Fibroblast of villous mesenchyme (primary cell): ENCODE measurements around the gene MSI2. TPM values are rescaled to one million over a fixed set of nuclear protein-coding genes. Genes with fewer than 3 reads are reported as not detected.

Source experiments
- DNase-seq: peaks from one replicate; pipeline ENCODE4 v3.0.0-alpha.2; 2010; ENCODE audit warnings: low read depth
- H3K4me3 ChIP-seq: 2 replicates; pipeline ENCODE4 v1.5.1; 2011; ENCODE audit warnings: low read depth, mild to moderate bottlenecking, low read length
- CTCF ChIP-seq: IDR thresholded peaks from 2 replicates; pipeline ENCODE4 v1.5.1; 2012; ENCODE audit warnings: low read depth, mild to moderate bottlenecking, low read length; ENCODE audit not compliant: insufficient read depth
- total RNA-seq: library from RNA; depleted of rRNA; stranded (reverse); fragments of >200 nt; gene quantifications from 2 replicates; pipeline ENCODE4 v1.2.3, GENCODE V29; 2012

MSI2 gene
- total RNA-seq = 25.4 and 50.1 TPM in 2 replicates

- DNase-seq = peak; percentile 88
- no peak for TF ChIP-seq CTCF
- peak within 1 kb of the TSS; percentile 84 for H3K4me3 ChIP-seq
Observed at GRCh38 chr17:57255776-57256681, at the start of gene MSI2. TSS of gene MSI2 (plus strand) at chr17:57256523. CDS start at chr17:57256743, 220 bp downstream.

- TF ChIP-seq CTCF = no peak
- DNase-seq = no peak
- H3K4me3 ChIP-seq = no peak overlapping the region
Observed at GRCh38 chr17:57206928-57207327, 49.4 kb upstream of the MSI2 start.

DNA sequence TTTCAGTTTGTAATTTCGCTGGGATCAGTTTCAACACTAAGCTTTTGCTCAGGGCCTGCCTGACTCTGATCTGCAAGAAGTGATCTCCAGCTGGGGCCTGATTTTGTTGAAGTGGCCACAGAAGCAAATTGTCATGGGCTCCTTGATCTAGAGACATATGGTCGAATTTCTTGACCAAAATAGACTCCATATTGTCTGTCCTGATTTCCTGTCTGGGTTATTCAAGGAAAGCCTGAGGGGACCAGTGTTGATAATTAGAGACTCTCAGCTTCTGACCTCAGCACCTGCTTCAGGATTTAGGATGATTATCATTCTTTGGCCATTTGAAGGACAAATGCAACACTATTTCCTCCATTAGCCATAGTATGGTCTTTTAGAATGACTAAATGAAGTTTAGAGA lies 48.9 kb upstream of the MSI2 start:
- H3K4me3 ChIP-seq = no peak overlapping the region
- no peak for DNase-seq
- no peak for TF ChIP-seq CTCF

DNA sequence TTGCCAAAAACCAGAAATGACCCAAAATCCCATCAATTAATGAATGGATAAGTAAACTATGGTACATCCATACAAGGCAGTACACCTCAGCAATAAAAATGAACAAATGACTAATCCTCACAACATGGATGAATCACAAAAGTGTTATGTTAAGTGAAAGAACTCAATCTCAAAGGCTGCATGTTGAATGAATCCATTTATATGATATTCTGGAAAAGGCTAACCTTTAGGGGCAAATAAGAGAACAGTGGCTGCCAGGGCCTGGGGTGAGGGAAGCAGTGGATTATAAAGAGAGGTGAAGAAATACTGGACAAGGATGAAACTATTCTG lies 46.1 kb upstream of the MSI2 start:
- DNase-seq = no peak
- no peak overlapping the region for H3K4me3 ChIP-seq
- no peak for TF ChIP-seq CTCF

- DNase-seq = no peak
- no peak for TF ChIP-seq CTCF
- no peak overlapping the region for H3K4me3 ChIP-seq
Observed at GRCh38 chr17:57210972-57211411, 45.3 kb upstream of the MSI2 start.

DNA sequence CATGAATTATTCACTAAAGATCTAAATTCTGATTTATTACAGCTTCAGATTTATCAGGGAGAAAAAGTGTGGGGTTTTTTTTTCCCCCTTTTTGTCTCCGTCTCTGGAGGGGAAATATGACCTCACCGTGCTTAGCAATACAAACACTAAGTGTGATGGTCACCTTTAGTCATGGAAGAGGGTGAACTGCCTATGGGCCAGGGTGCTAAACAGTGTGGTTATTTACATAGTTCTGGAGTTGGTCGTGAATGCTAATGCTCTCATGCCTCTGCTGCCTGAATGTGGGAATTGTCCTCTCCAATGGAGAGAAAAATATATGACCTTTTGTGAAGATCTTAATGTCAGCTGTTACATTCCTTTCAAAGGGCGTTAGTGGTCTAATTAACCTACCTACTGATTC lies 44.8 kb upstream of the MSI2 start:
- peak; percentile 13 for DNase-seq
- no peak overlapping the region for H3K4me3 ChIP-seq
- no peak for TF ChIP-seq CTCF

- DNase-seq = no peak
- TF ChIP-seq CTCF = no peak
- H3K4me3 ChIP-seq = no peak overlapping the region
Observed at GRCh38 chr17:57213180-57213825, 43.0 kb upstream of the MSI2 start.
